OCI-LY7 (cell line): Measurements from ENCODE around the gene AMBN. TPM values are rescaled to one million over a fixed set of nuclear protein-coding genes. Genes with fewer than 3 reads are reported as not detected.

Experiments
- BruUV-seq: library from RNA; stranded (reverse); fragments of 400-500 nt; replicated peaks from 2 replicates; lab custom pipeline; 2021; lab: Mats Ljungman, UMichigan
- CTCF ChIA-PET: fragments of 300-600 bp; sonication (Branson Sonifier 250); formaldehyde crosslinking; loops from one replicate; lab custom pipeline; 2022; ENCODE audit warnings: antibody characterized with exemption; ENCODE audit not compliant: unreplicated experiment; lab: Charles Lee
- POLR2A ChIA-PET: fragments of 300-600 bp; sonication (Branson Sonifier 250); formaldehyde crosslinking; loops from one replicate; lab custom pipeline; 2022; ENCODE audit warnings: antibody characterized with exemption; lab: Charles Lee
- DNase-seq: peaks from one replicate; pipeline ENCODE4 v3.0.0-alpha.2; 2015; ENCODE audit warnings: low spot score
- H2AFZ ChIP-seq: fragments of 200-600 bp; sonication (generic), shearing (Covaris generic); 2 replicates; pipeline ENCODE4 v1.6.1; 2014; ENCODE audit warnings: mild to moderate bottlenecking, antibody characterized with exemption, low read length, moderate library complexity
- H3K27ac ChIP-seq: fragments of 200-600 bp; sonication (generic); 2 replicates; pipeline ENCODE4 v1.5.1; 2014; ENCODE audit warnings: mixed run types, low read depth, mild to moderate bottlenecking, moderate library complexity, low read length, inconsistent platforms; ENCODE audit not compliant: poor library complexity, severe bottlenecking
- H3K36me3 ChIP-seq: fragments of 200-600 bp; sonication (generic); 2 replicates; pipeline ENCODE4 v1.6.1; 2014; ENCODE audit warnings: mild to moderate bottlenecking, antibody characterized with exemption, low read length, moderate library complexity, mixed read lengths; ENCODE audit not compliant: insufficient read depth
- H3K4me1 ChIP-seq: fragments of 200-600 bp; sonication (generic); 2 replicates; pipeline ENCODE4 v1.5.1; 2014; ENCODE audit warnings: mild to moderate bottlenecking, low read length; ENCODE audit not compliant: insufficient read depth, poor library complexity, severe bottlenecking
- H3K4me2 ChIP-seq: fragments of 200-600 bp; sonication (generic); 2 replicates; pipeline ENCODE4 v1.6.1; 2014; ENCODE audit warnings: mild to moderate bottlenecking, low read length
- H3K4me3 ChIP-seq: fragments of 200-600 bp; sonication (generic); 2 replicates; pipeline ENCODE4 v1.5.1; 2014; ENCODE audit warnings: mild to moderate bottlenecking, low read depth, low read length; ENCODE audit not compliant: poor library complexity, severe bottlenecking
- H3K79me2 ChIP-seq: fragments of 200-600 bp; sonication (generic); 2 replicates; pipeline ENCODE4 v1.6.1; 2016; ENCODE audit warnings: low read depth, mild to moderate bottlenecking, low read length, moderate library complexity, mixed read lengths; ENCODE audit not compliant: insufficient read depth
- H3K9me2 ChIP-seq: fragments of 200-600 bp; sonication (generic); 2 replicates; pipeline ENCODE4 v1.6.1; 2016; ENCODE audit warnings: mild to moderate bottlenecking, low read length, mixed read lengths; ENCODE audit not compliant: insufficient read depth
- H3K9me3 ChIP-seq: fragments of 200-600 bp; sonication (generic); 2 replicates; pipeline ENCODE4 v1.6.1; 2014; ENCODE audit warnings: mild to moderate bottlenecking, mixed run types, low read length, mixed read lengths
- H4K20me1 ChIP-seq: fragments of 200-600 bp; sonication (generic); 2 replicates; pipeline ENCODE4 v1.6.1; 2014; ENCODE audit warnings: mild to moderate bottlenecking, antibody characterized with exemption, low read length, moderate library complexity, mixed read lengths; ENCODE audit not compliant: insufficient read depth
- EZH2phosphoT487 ChIP-seq: fragments of 200-600 bp; sonication (generic); IDR thresholded peaks from 2 replicates; pipeline ENCODE4 v1.6.1; 2018; ENCODE audit warnings: low read depth, borderline replicate concordance, mild to moderate bottlenecking, mixed run types, antibody characterized with exemption, low read length, moderate library complexity, mixed read lengths
- intact Hi-C: fragments of 100-400 bp; cut with micrococcal nuclease; formaldehyde crosslinking; loops from one replicate; pipeline ENCODE4 v1.10.0; 2022; ENCODE audit not compliant: unreplicated experiment
- total RNA-seq, 2 experiments: library from RNA; depleted of rRNA in 1 of 2; stranded (reverse); fragments of >200 nt in 1 of 2; shearing (Covaris generic) in 1 of 2; gene quantifications; 2 replicates each; pipeline ENCODE4 v1.2.3, GENCODE V29; 2014 to 2022
- TF ChIP-seq, protein P1 (sequence below): fragments of 200-600 bp; sonication (generic); conservative IDR thresholded peaks from 2 replicates; pipeline ENCODE4 v1.5.1; 2014; ENCODE audit warnings: mild to moderate bottlenecking, antibody characterized with exemption, low read length, moderate library complexity, mixed read lengths

AMBN gene
- total RNA-seq, 2 experiments from 2014 or later: not detected

DNA sequence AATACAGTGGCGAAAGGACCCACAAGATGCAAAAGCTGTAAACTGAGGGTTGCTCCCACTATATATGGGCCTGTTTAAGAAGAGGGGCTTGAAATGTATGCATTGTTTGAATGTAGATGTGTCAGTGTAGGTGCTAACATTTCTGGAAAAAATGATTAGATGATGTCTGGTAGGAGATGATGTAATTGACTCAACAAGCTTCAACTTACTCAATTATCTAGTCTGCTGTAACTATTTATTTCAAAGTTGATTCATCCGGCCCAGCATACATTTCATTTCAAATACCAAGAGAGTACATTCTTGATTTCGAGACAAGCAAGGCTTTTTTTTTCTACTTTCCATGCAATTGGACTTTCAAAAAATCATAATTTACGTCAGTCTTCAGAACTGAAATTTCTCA is 27.2 kb downstream of the AMBN start:
- intact Hi-C loops: no loop called here
- BruUV-seq: no TSS peak
- H3K36me3 ChIP-seq: 0 out of 2 replicates have a peak, but pooled peaks cover 7% of the 10 kb centered on the region
- H3K79me2 ChIP-seq: no peaks in the 10 kb centered on the region
- CTCF ChIA-PET: no interaction called here
- no peak for TF ChIP-seq EZH2phosphoT487
- H3K4me2 ChIP-seq: no peak overlapping the region
- H3K9me2 ChIP-seq: no peaks in the 10 kb centered on the region
- no peak for DNase-seq
- H3K9me3 ChIP-seq: no peaks in the 10 kb centered on the region; the same call in 1 of the 2 replicates
- no peak overlapping the region for H3K27ac ChIP-seq
- peaks cover 5% of the 10 kb centered on the region for H3K4me1 ChIP-seq
- POLR2A ChIA-PET: interaction anchor here (0.7 kb wide), 1 partner anchor 19 kb away, joined by 3 read pairs; no protein-coding TSS in a partner anchor
- no peaks in the 10 kb centered on the region for H4K20me1 ChIP-seq
- no peak overlapping the region for H2AFZ ChIP-seq
- H3K4me3 ChIP-seq: no peak overlapping the region

DNA sequence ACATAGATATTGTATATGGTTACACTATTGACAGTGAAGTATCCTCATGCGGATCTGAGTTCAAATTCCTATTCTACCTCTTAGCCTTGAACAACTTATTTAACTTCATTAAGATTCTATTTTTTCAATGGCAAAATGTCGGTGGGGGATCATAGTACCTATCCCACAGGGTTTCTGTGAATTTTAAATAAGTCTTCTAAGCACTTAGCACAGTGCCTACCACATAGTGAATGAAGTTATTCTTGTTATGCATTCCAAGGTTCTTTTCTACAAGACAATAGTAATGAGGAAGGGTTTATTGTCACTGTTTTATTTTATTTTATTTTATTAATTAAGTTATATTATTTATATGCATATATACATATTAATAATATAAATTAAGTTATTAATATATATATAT is 27.7 kb downstream of the AMBN start:
- H3K9me3 ChIP-seq: no peaks in the 10 kb centered on the region; the same call in 1 of the 2 replicates
- no peak overlapping the region for H2AFZ ChIP-seq
- TF ChIP-seq EZH2phosphoT487: no peak
- TF ChIP-seq, protein P1, sequence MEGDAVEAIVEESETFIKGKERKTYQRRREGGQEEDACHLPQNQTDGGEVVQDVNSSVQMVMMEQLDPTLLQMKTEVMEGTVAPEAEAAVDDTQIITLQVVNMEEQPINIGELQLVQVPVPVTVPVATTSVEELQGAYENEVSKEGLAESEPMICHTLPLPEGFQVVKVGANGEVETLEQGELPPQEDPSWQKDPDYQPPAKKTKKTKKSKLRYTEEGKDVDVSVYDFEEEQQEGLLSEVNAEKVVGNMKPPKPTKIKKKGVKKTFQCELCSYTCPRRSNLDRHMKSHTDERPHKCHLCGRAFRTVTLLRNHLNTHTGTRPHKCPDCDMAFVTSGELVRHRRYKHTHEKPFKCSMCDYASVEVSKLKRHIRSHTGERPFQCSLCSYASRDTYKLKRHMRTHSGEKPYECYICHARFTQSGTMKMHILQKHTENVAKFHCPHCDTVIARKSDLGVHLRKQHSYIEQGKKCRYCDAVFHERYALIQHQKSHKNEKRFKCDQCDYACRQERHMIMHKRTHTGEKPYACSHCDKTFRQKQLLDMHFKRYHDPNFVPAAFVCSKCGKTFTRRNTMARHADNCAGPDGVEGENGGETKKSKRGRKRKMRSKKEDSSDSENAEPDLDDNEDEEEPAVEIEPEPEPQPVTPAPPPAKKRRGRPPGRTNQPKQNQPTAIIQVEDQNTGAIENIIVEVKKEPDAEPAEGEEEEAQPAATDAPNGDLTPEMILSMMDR: no peak
- H3K79me2 ChIP-seq: no peaks in the 10 kb centered on the region
- H3K4me3 ChIP-seq: no peak overlapping the region
- no peak overlapping the region for H3K27ac ChIP-seq
- no TSS peak for BruUV-seq
- H3K4me1 ChIP-seq: no peaks in the 10 kb centered on the region
- H3K36me3 ChIP-seq: 0 out of 2 replicates have a peak, but pooled peaks cover 7% of the 10 kb centered on the region
- no peaks in the 10 kb centered on the region for H3K9me2 ChIP-seq
- intact Hi-C loops: no loop called here
- no peaks in the 10 kb centered on the region for H4K20me1 ChIP-seq
- no peak for DNase-seq
- ChIA-PET CTCF (no interaction called here), POLR2A (interaction anchor here (0.7 kb wide), 1 partner anchor 18 kb away, joined by 3 read pairs; no protein-coding TSS in a partner anchor)
- no peak overlapping the region for H3K4me2 ChIP-seq

GRCh38 chr4:70623323-70623722 is 31.3 kb downstream of the AMBN start:
- intact Hi-C loops: no loop called here
- Histone ChIP-seq H3K4me3 (no peak overlapping the region), H4K20me1 (no peaks in the 10 kb centered on the region), H3K27ac (no peak overlapping the region), H2AFZ (no peak overlapping the region), H3K9me2 (no peaks in the 10 kb centered on the region), H3K4me2 (no peak overlapping the region), H3K9me3 (no peaks in the 10 kb centered on the region; the same call in 1 of the 2 replicates), H3K79me2 (no peaks in the 10 kb centered on the region), H3K4me1 (peaks cover 6% of the 10 kb centered on the region), H3K36me3 (0 out of 2 replicates have a peak, but pooled peaks cover 7% of the 10 kb centered on the region)
- ChIA-PET CTCF (no interaction called here), POLR2A (no interaction called here)
- no TSS peak for BruUV-seq
- TF ChIP-seq, protein P1: no peak
- no peak for TF ChIP-seq EZH2phosphoT487
- no peak for DNase-seq
